Measurements from ENCODE around the gene CCN6. TPM values are rescaled to one million over a fixed set of nuclear protein-coding genes. Genes with fewer than 3 reads are reported as not detected.

Gene CCN6
- total RNA-seq, 2 experiments from 2014 or later = not detected

- Mint-ChIP-seq H3K4me3 (no peak overlapping the region), H3K27ac (peak overlapping the region; percentile 63), H3K36me3 (ENCODE audit: low read depth) (peaks cover 11% of the 10 kb centered on the region), H3K9me3 (peaks cover 9% of the 10 kb centered on the region), H3K27me3 (no peaks in the 10 kb centered on the region), H3K4me1 (peaks cover 73% of the 10 kb centered on the region)
- CTCF ChIA-PET = interaction anchor here (1.3 to 2.2 kb wide), 2 partner anchors 9 to 14 kb away, joined by 3 to 7 read pairs; no protein-coding TSS in a partner anchor
- POLR2A ChIA-PET = no interaction called here
- DNase-seq = no peak
Observed at GRCh38 chr6:112030961-112031660, 22.8 kb upstream of the CCN6 start.

- DNase-seq = no peak
- no peak overlapping the region for H3K27ac Mint-ChIP-seq
- H3K36me3 Mint-ChIP-seq (ENCODE audit: low read depth) = peaks cover 8% of the 10 kb centered on the region
- no peak overlapping the region for H3K4me3 Mint-ChIP-seq
- CTCF ChIA-PET = interaction anchor here (2.2 kb wide), 1 partner anchor 14 kb away, joined by 7 read pairs; no protein-coding TSS in a partner anchor
- H3K27me3 Mint-ChIP-seq = no peaks in the 10 kb centered on the region
- POLR2A ChIA-PET = no interaction called here
- peaks cover 5% of the 10 kb centered on the region for H3K9me3 Mint-ChIP-seq
- H3K4me1 Mint-ChIP-seq = peaks cover 69% of the 10 kb centered on the region
Observed at GRCh38 chr6:112031960-112032359, 21.9 kb upstream of the CCN6 start.

GRCh38 chr6:112032728-112033127 is 21.2 kb upstream of the CCN6 start:
- no peak for DNase-seq
- H3K4me3 Mint-ChIP-seq = no peak overlapping the region
- CTCF ChIA-PET = interaction anchor here (0.6 to 1.0 kb wide), 4 partner anchors 10 to 1252 kb away, joined by 3 to 4 read pairs (median 3); no protein-coding TSS in a partner anchor
- H3K4me1 Mint-ChIP-seq = peaks cover 64% of the 10 kb centered on the region
- peaks cover 5% of the 10 kb centered on the region for H3K36me3 Mint-ChIP-seq (ENCODE audit: low read depth)
- no peak overlapping the region for H3K27ac Mint-ChIP-seq
- no peaks in the 10 kb centered on the region for H3K27me3 Mint-ChIP-seq
- peaks cover 3% of the 10 kb centered on the region for H3K9me3 Mint-ChIP-seq
- POLR2A ChIA-PET = no interaction called here

- no peak for DNase-seq
- POLR2A ChIA-PET = interaction anchor here (0.6 kb wide), 1 partner anchor 249 kb away, joined by 3 read pairs; no protein-coding TSS in a partner anchor
- peaks cover 53% of the 10 kb centered on the region for H3K4me1 Mint-ChIP-seq
- H3K27me3 Mint-ChIP-seq = no peaks in the 10 kb centered on the region
- H3K36me3 Mint-ChIP-seq (ENCODE audit: low read depth) = no peaks in the 10 kb centered on the region
- CTCF ChIA-PET = no interaction called here
- no peak overlapping the region for H3K4me3 Mint-ChIP-seq
- H3K9me3 Mint-ChIP-seq = peaks cover under 1% of the 10 kb centered on the region
- no peak overlapping the region for H3K27ac Mint-ChIP-seq
Observed at GRCh38 chr6:112033791-112034615, 19.9 kb upstream of the CCN6 start.

GRCh38 chr6:112034616-112034995 is 19.3 kb upstream of the CCN6 start:
- CTCF ChIA-PET = no interaction called here
- no peaks in the 10 kb centered on the region for H3K36me3 Mint-ChIP-seq (ENCODE audit: low read depth)
- DNase-seq = no peak
- H3K4me1 Mint-ChIP-seq = peaks cover 48% of the 10 kb centered on the region
- no peak overlapping the region for H3K27ac Mint-ChIP-seq
- no peak overlapping the region for H3K4me3 Mint-ChIP-seq
- no peaks in the 10 kb centered on the region for H3K27me3 Mint-ChIP-seq
- H3K9me3 Mint-ChIP-seq = no peaks in the 10 kb centered on the region
- POLR2A ChIA-PET = no interaction called here

- H3K27ac Mint-ChIP-seq = no peak overlapping the region
- H3K4me1 Mint-ChIP-seq = peaks cover 37% of the 10 kb centered on the region
- CTCF ChIA-PET = interaction anchor here (1.0 to 4.0 kb wide), 6 partner anchors 9 to 777 kb away, joined by 3 to 26 read pairs (median 3); a partner anchor contains a TSS
- POLR2A ChIA-PET = no interaction called here
- no peaks in the 10 kb centered on the region for H3K36me3 Mint-ChIP-seq (ENCODE audit: low read depth)
- H3K27me3 Mint-ChIP-seq = no peaks in the 10 kb centered on the region
- no peak overlapping the region for H3K4me3 Mint-ChIP-seq
- no peak for DNase-seq
- H3K9me3 Mint-ChIP-seq = no peaks in the 10 kb centered on the region
Observed at GRCh38 chr6:112036088-112036637, 17.7 kb upstream of the CCN6 start.

- no peaks in the 10 kb centered on the region for H3K36me3 Mint-ChIP-seq (ENCODE audit: low read depth)
- POLR2A ChIA-PET = no interaction called here
- no peak for DNase-seq
- no peaks in the 10 kb centered on the region for H3K27me3 Mint-ChIP-seq
- H3K4me1 Mint-ChIP-seq = peaks cover 46% of the 10 kb centered on the region
- CTCF ChIA-PET = interaction anchor here (0.6 to 7.6 kb wide), 5 partner anchors 10 to 328 kb away, joined by 3 to 40 read pairs (median 4); no protein-coding TSS in a partner anchor
- H3K9me3 Mint-ChIP-seq = no peaks in the 10 kb centered on the region
- no peak overlapping the region for H3K27ac Mint-ChIP-seq
- H3K4me3 Mint-ChIP-seq = no peak overlapping the region
Observed at GRCh38 chr6:112037783-112038216, 16.1 kb upstream of the CCN6 start.

GRCh38 chr6:112038268-112038667 is 15.6 kb upstream of the CCN6 start:
- no peak for DNase-seq
- H3K27ac Mint-ChIP-seq = no peak overlapping the region
- H3K4me1 Mint-ChIP-seq = peaks cover 47% of the 10 kb centered on the region
- H3K9me3 Mint-ChIP-seq = no peaks in the 10 kb centered on the region
- H3K4me3 Mint-ChIP-seq = no peak overlapping the region
- POLR2A ChIA-PET = no interaction called here
- no peaks in the 10 kb centered on the region for H3K36me3 Mint-ChIP-seq (ENCODE audit: low read depth)
- CTCF ChIA-PET = interaction anchor here (0.6 to 7.6 kb wide), 6 partner anchors 11 to 779 kb away, joined by 3 to 40 read pairs (median 4); a partner anchor contains a TSS
- H3K27me3 Mint-ChIP-seq = no peaks in the 10 kb centered on the region

GRCh38 chr6:112038756-112039430 is 15.0 kb upstream of the CCN6 start:
- Mint-ChIP-seq H3K27ac (no peak overlapping the region), H3K9me3 (no peaks in the 10 kb centered on the region), H3K27me3 (no peaks in the 10 kb centered on the region), H3K4me1 (peaks cover 47% of the 10 kb centered on the region), H3K36me3 (ENCODE audit: low read depth) (no peaks in the 10 kb centered on the region), H3K4me3 (no peak overlapping the region)
- POLR2A ChIA-PET = no interaction called here
- CTCF ChIA-PET = interaction anchor here (0.6 to 7.6 kb wide), 8 partner anchors 11 to 780 kb away, joined by 3 to 40 read pairs (median 6); a partner anchor contains a TSS
- no peak for DNase-seq

- peaks cover 42% of the 10 kb centered on the region for H3K4me1 Mint-ChIP-seq
- H3K4me3 Mint-ChIP-seq = no peak overlapping the region
- no peaks in the 10 kb centered on the region for H3K9me3 Mint-ChIP-seq
- no peaks in the 10 kb centered on the region for H3K36me3 Mint-ChIP-seq (ENCODE audit: low read depth)
- H3K27ac Mint-ChIP-seq = no peak overlapping the region
- CTCF ChIA-PET = interaction anchor here (0.6 to 7.6 kb wide), 7 partner anchors 12 to 780 kb away, joined by 3 to 40 read pairs (median 10); a partner anchor contains a TSS
- POLR2A ChIA-PET = no interaction called here
- no peak for DNase-seq
- no peaks in the 10 kb centered on the region for H3K27me3 Mint-ChIP-seq
Observed at GRCh38 chr6:112039431-112039770, 14.5 kb upstream of the CCN6 start.

GRCh38 chr6:112040956-112041355 is 12.9 kb upstream of the CCN6 start:
- no peaks in the 10 kb centered on the region for H3K9me3 Mint-ChIP-seq
- no peak overlapping the region for H3K4me3 Mint-ChIP-seq
- H3K27me3 Mint-ChIP-seq = no peaks in the 10 kb centered on the region
- no peaks in the 10 kb centered on the region for H3K36me3 Mint-ChIP-seq (ENCODE audit: low read depth)
- H3K27ac Mint-ChIP-seq = no peak overlapping the region
- H3K4me1 Mint-ChIP-seq = peaks cover 32% of the 10 kb centered on the region
- DNase-seq = no peak
- POLR2A ChIA-PET = no interaction called here
- CTCF ChIA-PET = interaction anchor here (1.1 to 7.6 kb wide), 8 partner anchors 20 to 782 kb away, joined by 3 to 40 read pairs (median 7); a partner anchor contains a TSS

- H3K9me3 Mint-ChIP-seq = no peaks in the 10 kb centered on the region
- DNase-seq = no peak
- ChIA-PET CTCF (interaction anchor here (1.0 to 7.6 kb wide), 11 partner anchors 17 to 782 kb away, joined by 3 to 40 read pairs (median 5); a partner anchor contains a TSS), POLR2A (no interaction called here)
- H3K4me3 Mint-ChIP-seq = no peak overlapping the region
- H3K27me3 Mint-ChIP-seq = no peaks in the 10 kb centered on the region
- no peak overlapping the region for H3K27ac Mint-ChIP-seq
- H3K4me1 Mint-ChIP-seq = peaks cover 28% of the 10 kb centered on the region
- no peaks in the 10 kb centered on the region for H3K36me3 Mint-ChIP-seq (ENCODE audit: low read depth)
Observed at GRCh38 chr6:112041535-112041934, 12.4 kb upstream of the CCN6 start.

Data from activated CD4-positive, alpha-beta T cell treated with anti-CD3 and anti-CD28 coated beads, Interleukin-2, amount 10 ng/mL, durations not matched to agents 7 days and 5 days (primary cell).